Choroid plexus epithelial cell (primary cell): ENCODE results near the gene ENOX1.

Source experiments
- DNase-seq: peaks from one replicate; pipeline ENCODE4 v3.0.0-alpha.2; 2010; ENCODE audit warnings: low read depth
- H3K4me3 ChIP-seq: 2 replicates; pipeline ENCODE4 v1.5.1; 2011; ENCODE audit warnings: low read depth, mild to moderate bottlenecking, control low read depth, low read length, moderate library complexity
- CTCF ChIP-seq: conservative IDR thresholded peaks from 2 replicates; pipeline ENCODE4 v1.5.1; 2011; ENCODE audit warnings: low read depth, mild to moderate bottlenecking, control low read depth, inconsistent platforms, low read length, moderate library complexity

ENOX1 gene

GRCh38 chr13:43391036-43391435 lies 395.7 kb downstream of the ENOX1 start:
- no peak for TF ChIP-seq CTCF
- no peak for DNase-seq
- H3K4me3 ChIP-seq, result no peak overlapping the region

GRCh38 chr13:43390619-43391018 lies 396.2 kb downstream of the ENOX1 start:
- no peak for TF ChIP-seq CTCF
- no peak for DNase-seq
- no peak overlapping the region for H3K4me3 ChIP-seq

- peak; percentile 47 for DNase-seq
- TF ChIP-seq CTCF, result no peak
- no peak overlapping the region for H3K4me3 ChIP-seq
Measured at GRCh38 chr13:43389983-43390382, 396.8 kb downstream of the ENOX1 start.

GRCh38 chr13:43389573-43389972 lies 397.2 kb downstream of the ENOX1 start:
- peak; percentile 37 for DNase-seq
- H3K4me3 ChIP-seq, result no peak overlapping the region
- TF ChIP-seq CTCF, result no peak

GRCh38 chr13:43388282-43389034 lies 398.3 kb downstream of the ENOX1 start:
- no peak overlapping the region for H3K4me3 ChIP-seq
- no peak for TF ChIP-seq CTCF
- no peak for DNase-seq

- TF ChIP-seq CTCF, result no peak
- DNase-seq, result no peak
- no peak overlapping the region for H3K4me3 ChIP-seq
Measured at GRCh38 chr13:43387880-43388279, 398.9 kb downstream of the ENOX1 start.
